Measurements from ENCODE around the gene EML3.
A peak's percentile ranks its signal among the peaks of the same experiment; 100 is the strongest.
"Not testable (repeated sequence)": the region's sequence is repeated elsewhere in the genome, so short reads cannot be mapped to it uniquely, and the experiment has no call there.

Gene EML3

DNA sequence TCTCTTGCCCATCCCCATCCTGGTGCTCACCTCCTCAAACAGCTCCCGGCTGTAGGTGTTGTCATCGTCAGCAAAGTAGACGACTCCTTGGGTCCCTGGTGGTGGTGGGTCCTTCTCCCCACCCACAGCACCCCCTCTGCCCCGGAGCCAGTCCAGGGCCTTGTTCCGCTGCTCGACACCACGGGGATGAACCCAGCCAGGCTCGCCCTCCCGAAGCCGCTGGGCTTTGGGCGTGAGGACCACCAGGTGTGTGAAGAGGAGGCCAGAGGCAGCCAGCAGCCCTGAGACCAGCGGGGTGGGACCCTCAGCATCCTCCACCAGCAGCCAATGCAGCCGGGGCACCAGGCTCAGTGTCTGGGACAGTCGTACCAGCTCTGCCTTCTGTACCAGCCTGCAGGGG, 4.4 kb upstream of the EML3 start:
- not testable (repeated sequence) for DNase-seq

DNA sequence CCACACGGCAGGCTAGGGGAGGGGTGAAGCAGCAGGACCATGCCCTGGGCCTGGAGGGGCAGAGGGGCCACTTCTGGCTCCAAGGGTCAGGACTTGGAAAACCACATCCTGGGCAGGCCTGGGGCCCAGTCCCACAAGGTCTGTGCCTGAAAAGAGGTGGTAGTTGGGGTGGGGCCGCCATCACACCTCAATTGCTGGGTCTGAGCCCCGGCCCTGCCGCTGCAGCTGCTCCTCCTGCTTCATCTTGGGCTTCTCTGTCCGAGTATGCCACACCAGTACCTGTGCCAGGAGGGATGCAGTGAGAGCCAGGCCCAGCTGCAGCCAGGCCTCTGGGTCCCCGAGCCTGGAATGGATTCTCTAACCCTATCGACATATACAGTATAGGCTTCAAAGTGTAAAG, 2.9 kb upstream of the EML3 start:
- no peak for DNase-seq

DNA sequence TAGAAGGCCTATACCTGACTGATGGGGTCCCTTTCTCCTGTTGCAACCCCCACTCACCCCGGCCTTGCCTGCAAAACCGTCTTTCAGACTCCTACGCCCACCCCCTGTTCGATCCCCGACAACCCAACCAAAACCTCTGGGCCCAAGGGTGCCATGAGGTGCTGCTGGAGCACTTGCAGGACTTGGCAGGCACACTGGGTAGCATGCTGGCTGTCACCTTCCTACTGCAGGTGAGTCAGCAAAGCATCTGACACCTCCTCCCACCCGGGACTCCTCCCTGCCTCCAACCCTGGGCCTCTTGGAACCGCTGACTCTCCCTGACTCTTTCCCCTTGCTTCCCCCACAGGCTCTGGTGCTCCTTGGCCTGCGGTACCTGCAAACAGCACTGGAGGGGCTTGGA, 1.7 kb upstream of the EML3 start:
- no peak for DNase-seq

DNA sequence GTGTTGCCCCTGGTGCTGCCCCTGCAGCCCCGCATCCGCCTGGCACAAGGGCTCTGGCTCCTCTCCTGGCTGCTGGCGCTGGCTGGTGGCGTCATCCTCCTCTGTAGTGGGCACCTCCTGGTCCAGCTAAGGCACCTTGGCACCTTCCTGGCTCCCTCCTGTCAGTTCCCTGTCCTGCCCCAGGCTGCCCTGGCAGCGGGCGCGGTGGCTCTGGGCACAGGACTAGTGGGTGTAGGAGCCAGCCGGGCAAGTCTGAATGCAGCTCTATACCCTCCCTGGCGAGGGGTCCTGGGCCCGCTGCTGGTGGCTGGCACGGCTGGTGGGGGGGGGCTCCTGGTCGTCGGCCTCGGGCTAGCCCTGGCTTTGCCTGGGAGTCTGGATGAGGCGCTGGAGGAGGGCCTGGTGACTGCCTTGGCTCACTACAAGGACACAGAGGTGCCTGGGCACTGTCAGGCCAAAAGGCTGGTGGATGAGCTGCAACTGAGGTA, 760 bp upstream of the EML3 start:
- DNase-seq, result no peak

DNA sequence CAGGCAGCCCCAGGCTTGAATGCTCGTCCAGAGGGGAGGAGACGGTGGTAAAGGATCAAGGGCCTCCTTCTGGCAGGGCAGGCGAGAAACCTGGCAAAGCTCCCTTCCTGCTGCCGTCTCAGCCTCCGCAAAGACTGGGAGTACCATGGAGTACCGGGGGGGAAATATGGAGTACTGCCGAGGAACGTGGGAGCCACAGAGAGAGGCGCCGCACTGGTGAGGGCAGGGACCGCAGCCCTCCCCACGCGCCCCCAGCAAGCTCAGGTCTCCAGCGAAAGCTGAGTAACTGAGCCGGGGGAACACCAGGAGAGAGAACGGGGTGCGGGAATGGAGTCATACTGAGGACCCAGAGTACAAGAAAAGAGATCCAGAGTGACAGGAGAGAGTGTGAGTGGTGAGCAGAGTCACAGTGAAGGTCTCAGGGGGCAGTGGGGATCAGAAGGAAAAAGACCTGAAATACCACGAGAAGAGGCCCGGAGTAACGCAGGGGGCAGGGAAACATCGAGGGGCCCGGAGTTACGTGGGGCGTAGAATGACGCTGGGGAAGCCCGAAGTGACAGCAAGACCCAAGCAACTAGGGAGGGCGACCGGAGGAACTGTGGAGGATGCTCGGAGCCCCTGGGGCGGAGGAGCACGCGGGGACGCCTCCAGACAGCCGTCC, 740 bp downstream of the EML3 start:
- peak; percentile 65 for DNase-seq

DNA sequence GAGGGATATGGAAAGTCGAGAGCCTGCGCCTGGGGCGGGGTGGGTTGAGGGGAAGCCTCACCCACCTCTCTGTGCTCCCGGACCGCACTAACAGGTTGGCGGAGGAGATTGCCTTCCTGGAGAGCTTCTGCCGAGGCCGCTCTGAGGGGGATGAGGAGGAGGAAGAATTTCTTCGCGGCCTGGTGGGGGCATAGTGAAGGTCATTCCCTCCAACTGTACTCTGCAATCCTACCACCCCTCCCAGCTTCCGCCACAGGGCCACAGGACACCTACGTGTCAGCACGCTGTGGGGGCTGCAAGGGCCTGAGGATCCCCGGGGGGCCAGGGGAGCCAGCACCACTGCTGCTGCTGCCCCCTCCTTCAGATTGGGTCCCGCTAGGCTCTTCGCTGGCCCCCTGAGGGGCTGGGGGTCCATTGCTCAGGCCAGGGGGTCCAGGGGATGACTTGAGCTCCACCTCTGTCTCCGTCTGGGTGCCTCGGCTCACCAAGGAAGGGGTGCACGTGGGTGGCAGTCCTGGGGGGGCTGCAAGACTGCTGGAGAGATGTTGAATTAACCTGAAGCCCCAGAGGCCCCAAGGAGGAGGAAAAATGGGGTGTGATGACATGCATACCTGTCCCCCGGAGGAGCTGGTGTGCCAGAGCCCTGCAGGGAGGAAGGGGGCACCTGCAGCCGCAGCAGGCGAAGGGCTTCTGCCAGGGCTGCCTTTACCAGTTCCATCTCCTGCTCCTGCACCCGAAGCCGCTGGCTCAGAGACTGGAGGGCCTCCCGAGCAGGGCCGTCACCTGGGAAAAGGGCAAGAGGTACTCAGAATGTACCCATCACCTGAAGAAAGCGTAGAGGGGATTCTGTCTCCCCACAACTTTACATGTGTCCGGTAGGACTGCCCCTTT, 1.5 kb downstream of the EML3 start:
- no peak for DNase-seq

DNA sequence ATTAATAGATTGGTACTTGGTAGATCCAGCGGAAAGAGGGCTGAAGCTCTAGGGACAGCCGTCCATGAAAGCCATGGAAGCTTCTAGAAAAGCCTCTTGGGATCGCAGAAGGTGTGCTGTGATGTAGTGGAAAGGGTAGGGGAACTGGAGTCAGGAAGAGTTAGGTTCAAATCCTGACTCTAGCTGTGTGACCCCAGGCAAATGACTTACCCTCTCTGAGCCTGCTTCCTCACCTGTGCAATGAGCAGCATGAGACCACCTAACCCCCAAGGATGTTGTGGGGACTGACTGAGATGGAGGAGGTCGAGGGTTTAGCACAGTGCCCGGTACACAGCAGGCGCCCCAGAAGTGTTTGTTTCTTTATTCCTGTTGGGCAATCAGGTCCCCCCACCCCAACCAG, 2.2 kb downstream of the EML3 start:
- DNase-seq, result no peak

DNA sequence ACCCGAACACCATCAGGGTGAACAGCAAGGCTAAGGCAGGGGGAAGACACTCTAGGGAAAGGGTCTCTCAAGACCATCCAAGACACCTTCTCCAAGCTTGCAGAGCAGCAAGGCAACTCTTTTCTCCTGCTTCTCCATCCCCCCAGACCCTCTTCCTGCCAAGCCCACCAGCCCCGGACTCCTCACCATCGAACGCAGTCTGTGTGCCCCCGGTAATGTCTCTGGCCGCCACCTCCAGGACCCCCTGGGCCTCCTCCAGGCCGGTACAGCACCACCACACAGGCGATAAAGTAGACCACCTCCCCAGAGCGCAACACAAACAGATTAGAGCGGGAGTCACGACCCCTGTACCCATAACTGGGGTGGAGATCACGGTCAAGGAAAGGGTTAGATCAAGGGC, 3.8 kb downstream of the EML3 start:
- no peak for DNase-seq

DNA sequence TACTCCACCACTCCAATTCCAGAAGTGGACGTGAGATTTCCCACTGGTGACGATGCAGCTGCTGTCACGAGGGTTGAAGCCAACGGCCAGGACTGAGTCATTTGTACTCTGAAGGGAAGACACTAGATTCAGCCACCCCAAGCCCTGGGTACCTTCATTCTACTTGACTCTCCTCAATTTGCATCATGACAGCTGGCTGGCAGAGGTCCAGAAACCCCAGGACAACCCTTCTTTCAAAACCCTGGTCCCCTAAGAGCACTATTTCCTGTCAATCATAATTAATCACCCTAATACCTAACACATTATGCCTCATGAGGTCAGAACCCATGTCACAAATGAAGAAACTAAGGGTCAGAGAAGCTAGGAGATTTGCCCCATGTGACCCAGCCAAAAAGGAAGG, 4.9 kb downstream of the EML3 start:
- no peak for DNase-seq

DNA sequence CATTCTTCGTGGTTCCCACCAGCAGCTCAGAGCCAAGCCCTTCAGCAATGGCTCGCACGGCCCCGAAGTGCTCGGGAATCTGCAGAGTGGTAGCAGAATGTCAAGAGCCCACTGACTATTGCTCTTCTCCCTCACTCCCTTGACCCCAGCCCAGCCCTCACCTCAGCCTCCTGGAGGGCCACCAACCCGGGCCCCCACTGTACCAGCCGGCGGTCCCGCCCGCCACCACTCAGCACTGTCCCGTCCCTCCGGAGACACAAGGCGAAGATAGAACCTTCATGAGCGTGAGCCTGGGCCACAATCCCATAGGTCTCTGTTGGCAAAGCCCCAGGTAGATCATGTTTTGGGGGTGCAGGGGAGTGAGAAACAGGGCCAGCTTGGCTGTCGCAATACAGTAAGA, 6.7 kb downstream of the EML3 start:
- DNase-seq, result no peak

DNA sequence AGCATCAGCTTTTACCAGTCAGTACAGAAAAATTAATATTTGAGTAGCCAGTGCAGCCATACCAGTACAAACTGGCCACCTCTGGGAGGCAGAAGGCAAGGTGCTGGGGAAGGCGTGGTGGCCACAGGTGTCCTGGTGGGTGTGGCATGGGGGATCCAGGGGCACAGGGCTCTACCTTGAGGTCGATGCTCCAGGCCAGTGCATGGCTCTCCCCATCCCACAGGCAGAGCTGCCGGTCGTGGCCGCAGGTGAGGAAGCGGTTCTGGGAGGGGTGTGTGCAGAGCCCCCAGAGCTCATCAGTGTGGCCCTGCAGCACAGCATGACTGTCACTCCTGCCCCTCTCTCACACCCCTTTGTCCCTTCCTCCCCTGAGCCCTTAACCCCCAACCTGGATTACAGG, 7.1 kb downstream of the EML3 start:
- DNase-seq, result no peak

DNA sequence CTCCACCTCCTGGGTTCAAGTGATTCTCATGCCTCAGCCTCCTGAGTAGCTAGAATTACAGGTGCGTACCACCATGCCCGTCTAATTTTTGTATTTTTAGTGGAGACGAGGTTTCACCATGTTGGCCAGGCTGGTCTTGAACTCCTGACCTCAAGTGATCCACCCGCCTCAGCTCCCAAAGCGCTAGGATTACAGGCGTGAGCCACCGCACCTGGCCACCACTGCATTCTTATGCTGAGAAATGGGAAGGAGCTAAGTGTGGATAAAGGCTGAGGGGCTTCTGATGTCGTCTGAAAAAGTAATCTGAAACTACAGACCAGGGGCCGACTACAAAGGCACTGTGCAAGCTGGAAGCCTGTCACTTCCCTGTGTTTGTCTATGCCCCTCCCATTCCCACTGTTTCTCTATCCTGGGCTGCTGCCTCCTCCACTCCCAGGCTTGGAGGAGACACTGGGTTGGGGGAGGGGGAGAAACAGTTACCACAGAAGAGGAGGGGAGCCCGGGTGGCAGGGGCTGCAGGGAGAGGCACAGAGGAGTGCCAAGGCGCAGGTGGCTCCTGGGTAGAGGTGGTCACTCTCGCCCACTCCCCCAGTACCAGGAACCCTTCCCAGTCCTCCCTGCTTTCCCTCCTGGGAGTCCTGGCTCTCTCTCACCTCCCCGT, 8.0 kb downstream of the EML3 start:
- no peak for DNase-seq

DNA sequence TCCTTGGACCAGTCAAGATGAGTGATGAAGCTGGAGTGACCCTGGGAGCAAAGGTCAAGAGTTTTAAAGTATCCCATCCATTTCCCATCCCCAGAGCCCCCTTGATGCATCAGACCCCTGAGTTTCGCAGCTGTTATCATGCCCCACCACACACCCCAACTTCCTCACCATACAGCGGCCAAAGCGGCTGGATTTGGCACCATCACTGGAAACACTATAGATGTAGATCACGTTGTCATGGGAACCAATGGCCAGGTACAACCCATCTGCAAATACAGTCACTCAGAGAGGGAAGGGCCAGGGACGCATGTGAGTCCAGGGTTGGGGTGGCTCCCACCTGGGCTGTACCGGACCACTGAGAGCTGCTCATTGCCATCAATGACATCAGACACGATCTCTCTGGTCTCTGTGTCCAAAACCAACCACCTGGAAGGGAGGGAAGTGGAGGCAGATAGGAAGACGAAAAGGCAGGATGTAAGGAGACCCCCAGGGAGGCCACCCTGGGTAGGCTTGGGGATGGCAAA, 8.7 kb downstream of the EML3 start:
- DNase-seq, result no peak

DNA sequence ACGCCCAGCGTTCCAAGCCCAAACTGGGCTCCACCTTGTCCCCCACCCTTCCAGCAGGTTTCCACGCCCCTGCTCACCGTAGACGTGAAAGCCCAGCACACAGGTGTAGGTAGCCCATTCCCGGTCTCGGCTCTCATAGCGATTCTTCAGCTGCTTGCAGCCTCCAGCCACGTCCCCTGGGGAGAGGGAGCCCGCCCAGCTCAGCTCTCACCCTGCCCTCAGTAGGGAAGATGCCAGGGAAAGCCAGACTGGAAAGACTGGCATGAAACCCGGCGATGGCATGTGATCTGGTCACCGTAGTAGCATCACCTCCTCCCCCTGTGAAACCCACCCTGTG, 9.5 kb downstream of the EML3 start:
- no peak for DNase-seq

DNA sequence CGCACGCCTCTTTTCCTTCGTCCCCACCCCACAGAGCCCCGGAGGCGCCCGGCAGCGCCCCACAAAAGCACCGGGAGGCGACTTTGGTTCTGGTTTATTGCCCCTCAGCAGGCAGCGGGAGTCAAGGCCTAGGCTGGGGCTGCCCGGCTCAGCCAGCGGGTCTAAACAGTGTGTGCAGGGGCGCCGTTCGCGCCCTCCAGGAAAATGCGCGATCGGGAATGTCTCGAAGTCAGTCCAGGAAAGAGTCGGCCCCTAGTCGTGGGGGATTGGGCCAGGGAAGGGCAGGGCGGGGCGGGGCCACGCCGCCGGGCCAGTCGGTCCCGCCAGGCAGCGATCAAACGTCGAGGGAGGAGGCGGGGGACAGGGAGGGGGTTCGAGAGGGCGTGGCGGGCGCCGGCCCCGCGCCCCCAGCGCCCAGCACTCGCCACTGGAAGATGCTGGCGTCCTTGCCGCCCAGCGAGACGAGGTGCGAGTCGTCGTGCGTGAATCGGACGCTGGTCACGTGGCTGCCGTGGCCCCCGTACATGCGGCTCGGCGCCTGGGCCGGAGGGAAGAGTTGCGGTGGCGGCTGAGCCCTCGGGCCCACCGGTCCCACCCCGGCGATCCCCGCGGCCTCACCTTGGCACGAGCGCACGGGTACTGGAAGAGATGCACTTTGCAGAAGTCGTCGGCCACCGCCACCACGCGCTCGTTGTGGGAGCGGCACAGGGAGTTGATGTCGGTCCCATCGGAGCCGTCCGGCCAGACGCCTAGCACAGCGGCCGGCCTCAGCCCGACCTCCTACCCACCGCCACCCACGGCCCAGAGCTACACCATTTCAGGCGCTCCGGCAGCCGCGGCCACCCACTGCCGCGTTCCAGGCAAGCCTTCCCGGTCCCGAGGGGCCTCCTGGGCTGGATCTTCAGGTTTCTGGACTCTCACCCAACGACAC, 10.2 kb downstream of the EML3 start:
- peak; percentile 70 for DNase-seq

DNA sequence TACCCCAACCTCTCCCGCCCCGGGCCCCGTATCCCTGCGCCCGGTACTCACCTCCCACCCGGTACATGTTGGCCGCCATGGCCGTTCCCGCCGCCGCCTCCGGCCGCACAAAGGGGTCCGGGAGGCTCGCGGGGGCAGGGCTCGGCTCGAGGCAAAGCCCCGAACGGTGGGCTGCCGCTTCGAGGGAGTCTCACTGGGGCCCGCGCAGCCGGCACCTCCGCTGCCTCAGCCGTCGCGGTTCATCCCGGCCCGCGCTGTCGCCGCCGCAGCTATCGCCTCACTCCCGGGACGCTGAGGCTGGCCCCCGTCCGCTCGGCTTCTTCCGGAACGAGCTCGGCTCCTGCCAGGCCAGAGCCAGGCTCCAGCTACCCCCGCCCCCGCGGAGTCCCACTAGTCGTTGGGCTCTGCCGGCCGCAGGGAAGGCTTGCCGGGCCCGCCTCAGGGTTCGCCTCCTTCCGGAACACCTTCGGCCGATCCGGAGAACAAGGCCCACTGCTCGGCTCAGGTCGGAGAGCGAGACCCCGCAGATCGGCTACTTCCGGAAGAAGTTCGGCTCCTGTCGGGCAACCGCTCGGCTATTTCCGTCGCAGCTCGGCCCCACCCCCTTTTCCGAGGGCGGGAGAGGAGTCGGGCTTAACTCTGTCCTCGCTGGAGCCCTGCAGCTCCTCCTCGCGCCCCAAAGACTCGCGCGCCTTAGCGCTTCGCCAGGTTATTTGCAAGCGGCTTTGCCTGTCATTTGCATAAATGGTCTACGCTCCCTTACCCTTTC, 11.0 kb downstream of the EML3 start, which contains the start of gene MTA2:
MTA2 (minus strand) TSS at position 494 of the 769 bp plus-strand sequence; CDS start at position 79, 415 bp downstream.
- DNase-seq, result peak; percentile 97

DNA sequence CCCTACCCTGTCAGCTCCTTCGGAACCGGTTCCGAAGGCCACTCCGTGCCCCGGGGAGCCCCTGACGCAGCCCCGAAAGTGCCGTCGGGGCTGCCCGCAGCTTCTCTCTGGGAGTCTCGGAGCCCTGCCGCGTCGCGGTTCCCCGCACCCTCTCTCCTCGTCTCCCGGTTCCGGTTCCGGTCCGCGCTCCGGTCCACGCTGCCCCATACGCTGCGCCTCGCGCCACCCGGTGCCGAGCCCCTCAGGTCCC, 11.5 kb downstream of the EML3 start:
- DNase-seq, result peak; percentile 20

DNA sequence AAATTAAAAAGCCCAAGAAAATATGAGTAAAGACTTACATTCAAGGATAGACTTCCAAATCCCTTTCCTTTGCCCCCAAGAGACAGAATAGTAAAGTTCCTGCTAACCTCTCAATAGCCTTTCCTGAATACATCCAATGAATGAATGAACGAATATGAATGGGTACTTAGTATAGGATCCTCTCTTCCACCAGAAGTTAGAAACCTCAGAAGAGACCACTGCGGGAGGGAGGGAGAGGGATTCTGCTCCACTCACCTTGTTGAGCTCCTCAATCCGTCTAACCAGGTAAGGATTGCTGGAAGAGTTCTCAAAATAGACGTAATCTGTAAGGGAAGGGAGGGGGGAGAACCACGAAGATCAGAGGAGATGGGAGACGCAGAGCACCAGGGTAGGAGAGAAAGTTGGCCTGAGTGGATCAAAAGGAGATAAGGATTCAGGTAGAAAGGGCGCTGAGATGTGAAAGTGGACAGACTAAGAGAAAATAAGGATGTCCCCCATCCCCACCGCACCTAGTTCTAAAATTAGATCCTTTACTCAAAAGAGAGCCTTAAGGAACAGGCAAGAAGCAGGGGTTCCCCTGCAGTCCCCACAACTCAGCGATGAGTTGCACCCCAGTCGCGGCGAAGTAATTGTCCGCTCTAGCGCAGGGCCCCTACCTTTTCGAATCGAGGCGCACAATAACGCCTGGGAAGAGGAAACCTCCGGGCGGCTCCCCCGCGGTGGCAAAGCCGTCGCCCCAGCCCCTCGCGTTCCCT, 12.0 kb downstream of the EML3 start:
- no peak for DNase-seq

DNA sequence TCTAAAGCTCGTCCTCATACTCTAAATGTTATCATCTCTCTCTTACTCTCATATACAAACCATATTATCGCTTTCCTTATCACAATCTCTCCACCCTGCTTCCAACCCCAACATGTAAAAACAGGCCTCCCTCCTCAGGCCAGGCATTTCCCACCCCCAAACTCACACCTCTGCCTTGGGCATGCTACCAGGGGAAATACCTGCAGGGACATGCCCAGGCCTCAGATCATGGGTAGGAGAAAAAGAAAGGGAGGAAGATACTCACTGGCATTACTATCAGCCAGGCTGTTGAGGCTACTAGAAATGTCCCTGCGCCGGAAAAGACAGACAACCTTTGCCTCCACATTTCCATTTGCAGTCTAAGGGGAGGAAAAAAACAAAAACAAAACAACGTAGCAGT, 12.7 kb downstream of the EML3 start:
- no peak for DNase-seq

DNA sequence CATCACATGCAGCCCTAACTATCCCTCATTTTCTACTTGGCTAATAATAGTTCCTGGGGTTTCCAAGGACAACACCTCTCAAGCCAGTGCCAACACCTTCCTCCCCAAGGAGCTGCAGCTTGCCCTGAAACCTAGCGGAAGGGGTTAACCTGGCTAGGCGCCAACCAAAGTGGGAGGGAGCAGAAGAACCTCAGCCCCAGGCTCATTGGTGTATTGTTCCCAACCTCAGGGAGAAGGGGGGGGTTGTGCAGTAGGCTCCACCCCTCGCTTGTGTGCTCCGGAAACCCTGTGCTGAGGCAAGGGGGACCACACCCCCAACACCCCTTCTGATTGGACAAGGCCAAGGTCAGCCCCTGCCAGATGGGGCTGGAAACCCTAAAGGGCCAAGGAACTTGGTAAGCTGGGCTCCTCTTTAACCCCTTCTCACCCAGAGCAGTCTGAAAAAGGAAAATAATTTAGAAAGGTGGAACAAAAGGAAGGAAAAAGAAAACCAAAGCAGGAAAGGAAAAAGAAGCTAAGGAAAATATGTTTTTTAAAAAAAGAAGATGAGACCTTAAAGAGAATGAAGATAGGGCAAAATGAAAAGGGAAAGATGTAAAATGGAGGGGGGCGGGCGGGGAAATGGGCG, 13.4 kb downstream of the EML3 start:
- DNase-seq, result peak; percentile 99

DNA sequence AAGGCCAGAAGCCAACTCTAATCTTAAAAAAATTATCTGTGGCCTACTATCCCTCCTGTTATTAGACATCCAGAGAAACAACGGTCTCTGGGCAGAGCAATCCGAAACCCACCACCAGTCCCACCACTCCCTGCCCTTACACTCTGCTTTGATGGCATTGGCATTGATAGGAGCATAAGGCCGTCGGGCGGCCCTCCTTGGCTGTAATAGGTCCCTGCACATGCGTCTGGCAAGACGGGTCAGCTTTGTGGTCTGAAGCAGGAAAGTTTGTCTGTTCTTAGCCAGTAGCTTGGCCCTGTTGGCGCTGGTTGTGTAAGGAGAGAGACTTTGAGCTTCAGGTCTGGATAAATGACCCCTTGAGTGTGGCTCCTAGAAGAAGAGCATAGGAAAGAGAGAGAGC, 17.5 kb downstream of the EML3 start:
- DNase-seq, result no peak

All from fibroblast of upper back skin (primary cell).